ENCODE measurements around the gene SMAD7.

Gene SMAD7

GRCh38 chr18:48950536-48951447 is at the start of gene SMAD7:
SMAD7 (minus strand) TSS chr18:48950965; CDS start chr18:48950424, 541 bp downstream.
- no peak for DNase-seq (ENCODE audit: low spot score)

GRCh38 chr18:48999569-48999968 is 48.8 kb upstream of the SMAD7 start:
- DNase-seq (ENCODE audit: low spot score): no peak

- DNase-seq (ENCODE audit: low spot score): peak; percentile 97
Measured at GRCh38 chr18:48997985-48998831, 47.4 kb upstream of the SMAD7 start.

GRCh38 chr18:48997681-48997984 is 46.9 kb upstream of the SMAD7 start:
- DNase-seq (ENCODE audit: low spot score): no peak

GRCh38 chr18:48996901-48997463 is 46.2 kb upstream of the SMAD7 start:
- peak; percentile 77 for DNase-seq (ENCODE audit: low spot score)

- no peak for DNase-seq (ENCODE audit: low spot score)
Measured at GRCh38 chr18:48996041-48996440, 45.3 kb upstream of the SMAD7 start.

GRCh38 chr18:48994926-48995835 is 44.4 kb upstream of the SMAD7 start:
- DNase-seq (ENCODE audit: low spot score): no peak

- peak; percentile 81 for DNase-seq (ENCODE audit: low spot score)
Measured at GRCh38 chr18:48994044-48994651, 43.4 kb upstream of the SMAD7 start.

GRCh38 chr18:48993586-48993985 is 42.8 kb upstream of the SMAD7 start:
- peak; percentile 57 for DNase-seq (ENCODE audit: low spot score)

- DNase-seq (ENCODE audit: low spot score): no peak
Measured at GRCh38 chr18:48992791-48993555, 42.2 kb upstream of the SMAD7 start.

GRCh38 chr18:48992133-48992532 is 41.4 kb upstream of the SMAD7 start:
- DNase-seq (ENCODE audit: low spot score): no peak

GRCh38 chr18:48991676-48992075 is 40.9 kb upstream of the SMAD7 start:
- no peak for DNase-seq (ENCODE audit: low spot score)

GRCh38 chr18:48991319-48991660 is 40.5 kb upstream of the SMAD7 start:
- no peak for DNase-seq (ENCODE audit: low spot score)

GRCh38 chr18:48990481-48991318 is 39.9 kb upstream of the SMAD7 start:
- DNase-seq (ENCODE audit: low spot score): peak; percentile 91

- no peak for DNase-seq (ENCODE audit: low spot score)
Measured at GRCh38 chr18:48989304-48990303, 38.8 kb upstream of the SMAD7 start.

GRCh38 chr18:48988508-48989303 is 37.9 kb upstream of the SMAD7 start:
- DNase-seq (ENCODE audit: low spot score): no peak

GRCh38 chr18:48987821-48988220 is 37.1 kb upstream of the SMAD7 start:
- DNase-seq (ENCODE audit: low spot score): no peak
